Gastrocnemius medialis (tissue), 4 donors: Measurements from ENCODE around the gene MAP3K20. TPM values are rescaled to one million over a fixed set of nuclear protein-coding genes. Genes with fewer than 3 reads are reported as not detected.
"Not testable (repeated sequence)": the region's sequence is repeated elsewhere in the genome, so short reads cannot be mapped to it uniquely, and the experiment has no call there.

Source experiments
- ATAC-seq, 2 donors: fragments of 150-250 bp; one replicate each; pipeline ENCODE4 v1.9.1; 2016
- DNase-seq, 2 donors: peaks; one replicate each; pipeline ENCODE4 v3.0.0-alpha.2; 2019
- H3K27ac ChIP-seq, 4 donors: fragments of 200-600 bp; sonication (generic); 1 replicate in 1 of 4; 2 replicates in 3 of 4; pipeline ENCODE4 v1.5.1; 2016 to 2018; ENCODE audit warnings: mild to moderate bottlenecking in 2 of 4, moderate library complexity in 1 of 4
- H3K27me3 ChIP-seq, 3 donors: fragments of 200-600 bp; sonication (generic) in 2 of 3; 1 replicate in 1 of 3; 2 replicates in 2 of 3; pipeline versions ENCODE4 v1.5.1 to v1.6.0; 2016 to 2019; ENCODE audit warnings: mild to moderate bottlenecking in 1 of 3, moderate library complexity in 1 of 3
- H3K36me3 ChIP-seq, 2 donors: fragments of 200-600 bp; sonication (generic) in 1 of 2; one replicate each; pipeline ENCODE4 v1.5.1; 2017 to 2018
- H3K4me1 ChIP-seq, 2 donors: fragments of 200-600 bp; sonication (generic) in 1 of 2; one replicate each; pipeline ENCODE4 v1.5.1; 2016 to 2017; ENCODE audit warnings: mild to moderate bottlenecking in 2 of 2
- H3K4me3 ChIP-seq, 4 donors: fragments of 200-600 bp; sonication (generic) in 3 of 4; 1 replicate in 1 of 4; 2 replicates in 3 of 4; pipeline ENCODE4 v1.5.1; 2016 to 2019; ENCODE audit warnings: mild to moderate bottlenecking in 2 of 4
- H3K9me3 ChIP-seq, 3 donors: fragments of 200-600 bp; sonication (generic) in 2 of 3; 1 replicate in 1 of 3; 2 replicates in 2 of 3; pipeline ENCODE4 v1.5.1; 2016 to 2019
- CTCF ChIP-seq, 5 experiments: fragments of 450-650 bp in 3 of 5; fragments of 200-600 bp in 2 of 5; sonication (generic) in 2 of 5; IDR thresholded peaks in 4 of 5; conservative IDR thresholded peaks in 1 of 5; 1 replicate in 4 of 5; 2 replicates in 1 of 5; pipeline ENCODE4 v1.5.1; 2016 to 2019; ENCODE audit warnings: antibody characterized with exemption in 5 of 5, mild to moderate bottlenecking in 3 of 5, moderate library complexity in 3 of 5
- POLR2A ChIP-seq, 2 donors: fragments of 450-650 bp; IDR thresholded peaks; one replicate each; pipeline ENCODE4 v1.6.1; 2017; ENCODE audit warnings: antibody characterized with exemption in 2 of 2, mild to moderate bottlenecking in 2 of 2, moderate library complexity in 2 of 2
- in situ Hi-C, 4 donors: fragments of 200-750 bp; cut with MboI; loops; one replicate each; pipeline versions ENCODE4 v1.15.0 to v1.8.0; 2017; ENCODE audit warnings: low sequenced_read_pairs in 4 of 4
- intact Hi-C: fragments of 100-400 bp; cut with DNase I; formaldehyde crosslinking; loops from one replicate; pipeline ENCODE4 v1.15.1; 2023; ENCODE audit warnings: low total_unique reads
- total RNA-seq, 4 donors: library from RNA; depleted of rRNA; stranded (reverse); fragments of >200 nt; gene quantifications; one replicate each; pipeline versions ENCODE4 v1.1.0 to v1.2.3, GENCODE V29; 2016

MAP3K20 gene
- total RNA-seq, 4 donors from 2014 or later = 225 to 517 (median 280) TPM

DNA sequence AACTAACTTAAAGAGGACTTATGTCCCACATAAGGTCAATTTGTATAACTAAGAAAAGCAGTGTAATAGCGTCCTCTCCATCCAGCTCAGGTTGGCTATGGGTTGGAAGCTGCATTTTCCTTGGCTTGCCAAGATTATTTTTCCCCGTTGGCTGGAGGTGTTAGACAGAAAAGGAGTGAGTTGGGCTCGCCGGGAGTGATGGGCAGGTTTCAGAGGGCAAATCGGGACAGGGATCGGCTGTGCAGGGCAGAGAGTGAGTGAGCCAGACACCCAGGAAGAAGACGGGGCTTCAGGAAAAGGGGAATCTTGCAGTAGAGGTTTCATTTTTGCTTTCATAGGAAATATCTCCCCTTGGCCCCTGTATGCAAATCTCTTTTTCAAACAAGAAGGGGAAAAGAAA lies 41.5 kb upstream of the MAP3K20 start:
- H3K36me3 ChIP-seq = no peaks in the 10 kb centered on the region
- DNase-seq (peak in 1 of 2 donors; percentile 52), ATAC-seq (no peak)
- no peak overlapping the region for H3K4me3 ChIP-seq
- in situ Hi-C loops (loop anchor here in 1 of 4 donors (5.0 to 25.0 kb wide), 2 partner anchors 53 to 978 kb away; no protein-coding TSS in a partner anchor), intact Hi-C loops (loop anchor here (5.0 kb wide), 1 partner anchor 58 kb away; no protein-coding TSS in a partner anchor)
- no peaks in the 10 kb centered on the region for H3K9me3 ChIP-seq
- TF ChIP-seq CTCF (IDR thresholded peaks at IDR 0.05 in 4 of 5, conservative IDR thresholded peaks at IDR 0.05 in 1 of 5) (no peak), POLR2A (IDR thresholded peaks at IDR 0.05) (no peak)
- peak overlapping the region; percentile 86 to 94 (median 90) for H3K27ac ChIP-seq
- no peaks in the 10 kb centered on the region for H3K27me3 ChIP-seq
- peaks cover 72 to 76% of the 10 kb centered on the region in 2 donors for H3K4me1 ChIP-seq

GRCh38 chr2:173037245-173038120 lies 38.2 kb upstream of the MAP3K20 start:
- ATAC-seq (peak; percentile 81 to 82), DNase-seq (peak; percentile 41 to 56)
- H3K27me3 ChIP-seq = no peaks in the 10 kb centered on the region
- H3K36me3 ChIP-seq = no peaks in the 10 kb centered on the region
- H3K27ac ChIP-seq = peak overlapping the region; percentile 79 to 94 (median 90)
- H3K4me1 ChIP-seq = peaks cover 54 to 55% of the 10 kb centered on the region in 2 donors
- in situ Hi-C loops (loop anchor here in 1 of 4 donors (25.0 kb wide), 1 partner anchor 975 kb away; no protein-coding TSS in a partner anchor), intact Hi-C loops (loop anchor here (5.0 kb wide), 1 partner anchor 120 kb away; no protein-coding TSS in a partner anchor)
- H3K4me3 ChIP-seq = no peak overlapping the region
- no peaks in the 10 kb centered on the region for H3K9me3 ChIP-seq
- TF ChIP-seq CTCF (IDR thresholded peaks at IDR 0.05 in 4 of 5, conservative IDR thresholded peaks at IDR 0.05 in 1 of 5) (no peak), POLR2A (IDR thresholded peaks at IDR 0.05) (peak; percentile 9 to 26)

- in situ Hi-C loops = loop anchor here in 1 of 4 donors (25.0 kb wide), 1 partner anchor 974 kb away; no protein-coding TSS in a partner anchor
Measured at GRCh38 chr2:173038257-173038656, 37.4 kb upstream of the MAP3K20 start.

GRCh38 chr2:173040729-173041128 lies 34.9 kb upstream of the MAP3K20 start:
- H3K36me3 ChIP-seq = no peaks in the 10 kb centered on the region
- no peak overlapping the region for H3K27ac ChIP-seq
- in situ Hi-C loops = loop anchor here in 1 of 4 donors (25.0 kb wide), 1 partner anchor 972 kb away; no protein-coding TSS in a partner anchor
- H3K4me3 ChIP-seq = no peak overlapping the region
- H3K27me3 ChIP-seq = no peaks in the 10 kb centered on the region
- DNase-seq = no peak
- intact Hi-C loops = no loop called here
- ATAC-seq = no peak
- peaks cover 34% of the 10 kb centered on the region in 2 donors for H3K4me1 ChIP-seq
- no peak for TF ChIP-seq POLR2A (IDR thresholded peaks at IDR 0.05)
- no peak for TF ChIP-seq CTCF (IDR thresholded peaks at IDR 0.05 in 4 of 5, conservative IDR thresholded peaks at IDR 0.05 in 1 of 5)
- H3K9me3 ChIP-seq = no peaks in the 10 kb centered on the region

More at GRCh38 chr2:173038257-173038656, 37.4 kb upstream of the MAP3K20 start:
- H3K4me3 ChIP-seq, H3K36me3 ChIP-seq, DNase-seq, H3K9me3 ChIP-seq, H3K27me3 ChIP-seq, ATAC-seq: not testable (repeated sequence)
- peak overlapping the region; percentile 79 to 94 (median 90) for H3K27ac ChIP-seq
- peaks cover 47 to 54% of the 10 kb centered on the region in 2 donors for H3K4me1 ChIP-seq
- intact Hi-C loops = loop anchor here (5.0 kb wide), 1 partner anchor 119 kb away; no protein-coding TSS in a partner anchor

- DNase-seq = peak in 1 of 2 donors; percentile 61
- Histone ChIP-seq H3K36me3 (no peaks in the 10 kb centered on the region), H3K4me3 (no peak overlapping the region), H3K27me3 (no peaks in the 10 kb centered on the region), H3K4me1 (peaks cover 15 to 16% of the 10 kb centered on the region in 2 donors), H3K27ac (peak overlapping the region; percentile 24 to 65 (median 45)), H3K9me3 (no peaks in the 10 kb centered on the region)
- intact Hi-C loops (no loop called here), in situ Hi-C loops (loop anchor here in 1 of 4 donors (25.0 kb wide), 1 partner anchor 969 kb away; no protein-coding TSS in a partner anchor)
- TF ChIP-seq POLR2A (IDR thresholded peaks at IDR 0.05) (no peak), CTCF (IDR thresholded peaks at IDR 0.05 in 4 of 5, conservative IDR thresholded peaks at IDR 0.05 in 1 of 5) (no peak)
- ATAC-seq = peak; percentile 16 to 66
Measured at GRCh38 chr2:173043476-173043875, 32.2 kb upstream of the MAP3K20 start.
